H1 (cell line): ENCODE results near the gene ORAI3. TPM values are rescaled to one million over a fixed set of nuclear protein-coding genes. Genes with fewer than 3 reads are reported as not detected.
A peak's percentile ranks its signal among the peaks of the same experiment; 100 is the strongest.

Source experiments
- CTCF ChIA-PET: fragments of 300-600 bp; sonication (Branson Sonifier 250); formaldehyde crosslinking; loops from one replicate; lab custom pipeline; 2021; ENCODE audit not compliant: partially characterized antibody; lab: Charles Lee
- POLR2A ChIA-PET: fragments of 300-600 bp; sonication (Branson Sonifier 250); formaldehyde crosslinking; loops from one replicate; lab custom pipeline; 2021; ENCODE audit warnings: inconsistent platforms; ENCODE audit not compliant: partially characterized antibody; lab: Charles Lee
- DNase-seq, 2 experiments: peaks; one replicate each; pipeline versions ENCODE4 v3.0.0 to v3.0.0-alpha.2; 2010 to 2022; ENCODE audit warnings: low spot score in 2 of 2, low read depth in 1 of 2, mixed read lengths in 1 of 2
- FAIRE-seq: peaks from 2 replicates; lab custom pipeline; 2011; peaks lifted over from hg19 to GRCh38; lab: Jason Lieb, UNC
- H2AFZ ChIP-seq: 2 replicates; pipeline ENCODE4 v1.8.1; 2012; ENCODE audit warnings: low read length, inconsistent platforms
- H2AK5ac ChIP-seq: 2 replicates; pipeline ENCODE4 v1.6.1; 2013; ENCODE audit warnings: low read depth, low read length
- H2BK120ac ChIP-seq: replicated peaks from 2 replicates; pipeline ENCODE3; 2013; ENCODE audit warnings: low read depth, low read length, inconsistent platforms
- H2BK12ac ChIP-seq: 2 replicates; pipeline ENCODE4 v1.6.1; 2013; ENCODE audit warnings: low read depth, low read length
- H2BK15ac ChIP-seq: 2 replicates; pipeline ENCODE4 v1.6.1; 2013; ENCODE audit warnings: low read length
- H2BK20ac ChIP-seq: 2 replicates; pipeline ENCODE4 v1.6.1; 2013; ENCODE audit warnings: low read length
- H2BK5ac ChIP-seq: 2 replicates; pipeline ENCODE4 v1.6.1; 2013; ENCODE audit warnings: low read depth, low read length
- H3K14ac ChIP-seq: 2 replicates; pipeline ENCODE4 v1.6.1; 2013; ENCODE audit warnings: inconsistent platforms; ENCODE audit not compliant: insufficient read length
- H3K18ac ChIP-seq: 2 replicates; pipeline ENCODE4 v1.6.1; 2013; ENCODE audit warnings: low read length; ENCODE audit errors: extremely low read depth
- H3K23ac ChIP-seq: 2 replicates; pipeline ENCODE4 v1.6.1; 2013; ENCODE audit warnings: inconsistent platforms; ENCODE audit not compliant: insufficient read length
- H3K23me2 ChIP-seq: 2 replicates; pipeline ENCODE4 v1.6.1; 2013; ENCODE audit warnings: low read depth, low read length
- H3K27ac ChIP-seq: 2 replicates; pipeline ENCODE4 v1.6.1; 2011; ENCODE audit warnings: low read depth, low read length, inconsistent platforms
- H3K27me3 ChIP-seq, 4 experiments: replicated peaks in 1 of 4; 1 replicate in 1 of 4; 2 replicates in 3 of 4; pipeline versions ENCODE4 v1.6.1 to v1.8.1; 2011 to 2013; ENCODE audit warnings: low read length in 3 of 4, mild to moderate bottlenecking in 3 of 4, inconsistent platforms in 2 of 4, mixed read lengths in 2 of 4, moderate library complexity in 1 of 4; ENCODE audit not compliant: control insufficient read depth in 3 of 4, insufficient read depth in 3 of 4; ENCODE audit errors: extremely low read depth in 1 of 4
- H3K36me3 ChIP-seq, 4 experiments: 2 replicates each; pipeline versions ENCODE4 v1.6.1 to v1.8.1; 2011 to 2013; ENCODE audit warnings: mild to moderate bottlenecking in 4 of 4, low read length in 3 of 4, moderate library complexity in 2 of 4, control low read depth in 1 of 4, inconsistent platforms in 1 of 4; ENCODE audit not compliant: insufficient read depth in 4 of 4, control insufficient read depth in 2 of 4
- H3K4ac ChIP-seq: replicated peaks from 2 replicates; pipeline ENCODE3; 2013; ENCODE audit warnings: low read length, low read depth, mixed read lengths, inconsistent platforms; ENCODE audit not compliant: insufficient read length
- H3K4me1 ChIP-seq, 4 experiments: replicated peaks in 1 of 4; 1 replicate in 1 of 4; 2 replicates in 3 of 4; pipeline versions ENCODE4 v1.6.1 to v1.8.1; 2011 to 2013; ENCODE audit warnings: low read length in 3 of 4, inconsistent platforms in 2 of 4, mixed read lengths in 1 of 4; ENCODE audit not compliant: insufficient read depth in 4 of 4, control insufficient read depth in 3 of 4
- H3K4me2 ChIP-seq, 2 experiments: 2 replicates each; pipeline versions ENCODE4 v1.6.1 to v1.8.1; 2011 to 2013; ENCODE audit warnings: low read depth in 2 of 2, low read length in 2 of 2, control low read depth in 1 of 2, inconsistent platforms in 1 of 2, mild to moderate bottlenecking in 1 of 2; ENCODE audit not compliant: insufficient read depth in 1 of 2
- H3K4me3 ChIP-seq, 4 experiments: fragments of 200-600, 300-600 bp in 1 of 4; sonication (generic), shearing (Covaris generic), sonication (Bioruptor Twin) in 1 of 4; 2 replicates each; pipeline versions ENCODE4 v1.5.1 to v1.8.1; 2011 to 2016; ENCODE audit warnings: low read length in 4 of 4, low read depth in 3 of 4, control low read depth in 2 of 4, inconsistent platforms in 2 of 4, mild to moderate bottlenecking in 2 of 4, mixed read lengths in 1 of 4, moderate library complexity in 1 of 4; ENCODE audit not compliant: insufficient read depth in 2 of 4; ENCODE audit errors: extremely low read depth in 1 of 4
- H3K56ac ChIP-seq: replicated peaks from 2 replicates; pipeline ENCODE3; 2013; ENCODE audit warnings: low read depth, mild to moderate bottlenecking, mixed read lengths, low read length, inconsistent platforms; ENCODE audit not compliant: insufficient read length
- H3K79me1 ChIP-seq: 2 replicates; pipeline ENCODE4 v1.6.1; 2013; ENCODE audit warnings: low read depth, low read length, control low read depth
- H3K79me2 ChIP-seq, 2 experiments: 2 replicates each; pipeline versions ENCODE4 v1.6.1 to v1.8.1; 2012 to 2013; ENCODE audit warnings: low read length in 2 of 2, mild to moderate bottlenecking in 2 of 2, inconsistent platforms in 1 of 2; ENCODE audit not compliant: insufficient read depth in 2 of 2, control insufficient read depth in 1 of 2
- H3K9ac ChIP-seq, 4 experiments: replicated peaks in 1 of 4; 1 replicate in 1 of 4; 2 replicates in 3 of 4; pipeline versions ENCODE4 v1.6.1 to v1.8.1; 2011 to 2013; ENCODE audit warnings: low read depth in 3 of 4, low read length in 3 of 4, control low read depth in 2 of 4, mild to moderate bottlenecking in 2 of 4, moderate library complexity in 2 of 4, inconsistent platforms in 1 of 4; ENCODE audit errors: extremely low read depth in 1 of 4
- H3K9me3 ChIP-seq, 2 experiments: 2 replicates each; pipeline versions ENCODE4 v1.6.1 to v1.8.1; 2012 to 2013; ENCODE audit warnings: mild to moderate bottlenecking in 2 of 2, moderate library complexity in 2 of 2, control low read depth in 1 of 2, inconsistent platforms in 1 of 2, low read depth in 1 of 2, low read length in 1 of 2, mixed read lengths in 1 of 2; ENCODE audit not compliant: insufficient read depth in 2 of 2
- H4K20me1 ChIP-seq, 2 experiments: replicated peaks in 1 of 2; 2 replicates each; pipeline versions ENCODE3 to v1.8.1; 2011 to 2013; ENCODE audit warnings: inconsistent platforms in 2 of 2, low read length in 2 of 2, mild to moderate bottlenecking in 1 of 2; ENCODE audit not compliant: insufficient read depth in 2 of 2, control insufficient read depth in 1 of 2
- H4K5ac ChIP-seq: 2 replicates; pipeline ENCODE4 v1.6.1; 2013; ENCODE audit warnings: low read length, low read depth, mixed read lengths, inconsistent platforms; ENCODE audit not compliant: insufficient read length
- H4K8ac ChIP-seq: 2 replicates; pipeline ENCODE4 v1.8.0; 2013; ENCODE audit warnings: mild to moderate bottlenecking, moderate library complexity, low read length, inconsistent platforms; ENCODE audit not compliant: insufficient read depth; ENCODE audit errors: extremely low read depth
- H4K91ac ChIP-seq: replicated peaks from 2 replicates; pipeline ENCODE3; 2013; ENCODE audit warnings: low read length, mixed read lengths, inconsistent platforms; ENCODE audit not compliant: insufficient read length
- ATF2 ChIP-seq: IDR thresholded peaks from 2 replicates; pipeline ENCODE4 v1.6.1; 2012; ENCODE audit warnings: low read length, inconsistent platforms
- BACH1 ChIP-seq: IDR thresholded peaks from 2 replicates; pipeline ENCODE4 v1.6.1; 2012; ENCODE audit warnings: low read length, improper control_type of control experiment
- CTCF ChIP-seq, 3 experiments: IDR thresholded peaks; 1 replicate in 2 of 3; 2 replicates in 1 of 3; pipeline versions ENCODE4 v1.5.1 to v1.6.1; 2011; ENCODE audit warnings: low read length in 3 of 3, mild to moderate bottlenecking in 3 of 3, inconsistent platforms in 2 of 3, low read depth in 1 of 3, moderate library complexity in 1 of 3; ENCODE audit not compliant: insufficient read depth in 1 of 3; ENCODE audit errors: control extremely low read depth in 1 of 3
- HDAC6 ChIP-seq: IDR thresholded peaks from one replicate; pipeline ENCODE4 v1.7.1; 2012; ENCODE audit warnings: low read depth, mild to moderate bottlenecking, inconsistent platforms, low read length, moderate library complexity
- POLR2AphosphoS5 ChIP-seq: IDR thresholded peaks from 2 replicates; pipeline ENCODE4 v1.6.1; 2011; ENCODE audit warnings: low read depth, low read length
- SIN3A ChIP-seq, 2 experiments: IDR thresholded peaks in 1 of 2; conservative IDR thresholded peaks in 1 of 2; 2 replicates each; pipeline ENCODE4 v1.6.1; 2011 to 2012; ENCODE audit warnings: low read length in 2 of 2, improper control_type of control experiment in 1 of 2, low read depth in 1 of 2, mild to moderate bottlenecking in 1 of 2
- TAF7 ChIP-seq: optimal IDR thresholded peaks from 2 replicates; pipeline ENCODE3; 2011; ENCODE audit warnings: low read depth, mild to moderate bottlenecking, inconsistent platforms, low read length, moderate library complexity, borderline replicate concordance
- TEAD4 ChIP-seq: IDR thresholded peaks from 2 replicates; pipeline ENCODE4 v1.6.1; 2012; ENCODE audit warnings: low read depth, low read length, inconsistent platforms, mixed read lengths
- whole genome bisulfite sequencing, 2 experiments: shearing (Covaris generic) in 1 of 2; methylation state at CpG; one replicate each; pipeline versions ENCODE4 v1.1.6 to v1.1.7; 2013 to 2015; ENCODE audit warnings: low lambda C conversion rate in 2 of 2, mixed read lengths in 2 of 2, inconsistent platforms in 1 of 2, low coverage in 1 of 2, missing lambda C conversion rate in 1 of 2; ENCODE audit not compliant: insufficient replicate concordance in 2 of 2, insufficient coverage in 1 of 2, insufficient read length in 1 of 2; ENCODE audit errors: extremely low coverage in 1 of 2, missing lambda C conversion rate in 1 of 2; 5-methylcytosine and 5-hydroxymethylcytosine counted together
- polyA plus RNA-seq, 7 experiments: library from polyadenylated mRNA; depleted of rRNA in 3 of 7; stranded (reverse) in 5 of 7; unstranded in 2 of 7; fragments of >200 nt in 5 of 7; fragments of 200-250 nt in 2 of 7; gene quantifications; 1 replicate in 5 of 7; 2 replicates in 1 of 7; 4 replicates in 1 of 7; pipeline versions ENCODE4 v1.2.1 to v1.2.3, GENCODE V29; 2011 to 2013; ENCODE audit warnings: missing spikeins in 2 of 7, mixed read lengths in 2 of 7
- total RNA-seq: library from RNA; stranded (reverse); fragmentation: NEBNext Ultra II Directional; extraction: Animal tissue kit (Norgen Biotek cat#: 25700); gene quantifications from 2 replicates; pipeline ENCODE4 v1.2.1, GENCODE V29; 2021

Gene ORAI3
- total and polyA plus RNA-seq, 2 of the 8 experiments (the other 6 are each of a cell fraction or from before 2014, with no cell fraction given) = 8.7 to 24.5 TPM

GRCh38 chr16:30950516-30951065 is 1.7 kb downstream of the ORAI3 start:
- Histone ChIP-seq H2BK12ac (peak overlapping the region; percentile 29; the same call in 1 of the 2 replicates), H3K23me2 (peaks cover 12% of the 10 kb centered on the region), H3K79me1 (no peaks in the 10 kb centered on the region), H4K91ac (peak overlapping the region; percentile 91), H3K4me1 (peaks cover 0 to 32% (median 22%) of the 10 kb centered on the region in 4 experiments; a peak in 6 of 7 replicates), H3K23ac (no peak overlapping the region), H3K4me2 (peak overlapping the region; percentile 85 to 95), H4K20me1 (peaks cover 0 to 11% of the 10 kb centered on the region in 2 experiments), H3K56ac (no peak overlapping the region), H3K79me2 (no peaks in the 10 kb centered on the region), H4K8ac (no peak overlapping the region; the same call in 1 of the 2 replicates), H2AK5ac (no peak overlapping the region), H4K5ac (no peak overlapping the region), H3K4me3 (peak overlapping the region in 3 of 4 experiments; percentile 64 to 98 (median 70); a peak in 4 of 8 replicates), H3K18ac (no peak overlapping the region), H2BK15ac (peak overlapping the region; percentile 74; the same call in 1 of the 2 replicates), H2AFZ (no peak overlapping the region), H3K4ac (peak overlapping the region; percentile 83), H3K9ac (no peak overlapping the region), H3K9me3 (no peaks in the 10 kb centered on the region), H3K27me3 (no peaks in the 10 kb centered on the region), H2BK120ac (no peak overlapping the region), H3K27ac (no peak overlapping the region), H2BK5ac (peak overlapping the region; percentile 35; the same call in 1 of the 2 replicates), H3K36me3 (no peaks in the 10 kb centered on the region; a peak in 1 of 8 replicates), H3K14ac (no peak overlapping the region), H2BK20ac (no peak overlapping the region)
- FAIRE-seq (no peak), DNase-seq (no peak)
- CTCF ChIA-PET = interaction anchor here (0.9 to 1.7 kb wide), 5 partner anchors 9 to 49 kb away, joined by 3 to 10 read pairs (median 4); partner anchors contain the start of gene HSD3B7
- 82% methylated on average over 8 of the region's 8 CpGs; no CpG with 5 or more reads in 1 of the 2 experiments for WGBS, 2 experiments
- POLR2A ChIA-PET = interaction anchor here (0.6 to 4.4 kb wide), 11 partner anchors 10 to 250 kb away, joined by 3 to 23 read pairs (median 5); partner anchors contain the start of genes HSD3B7 and KAT8
- TF ChIP-seq TAF7 (no peak), BACH1 (no peak), POLR2AphosphoS5 (no peak), TEAD4 (no peak), SIN3A (conservative IDR thresholded peaks at IDR 0.05 in 1 of 2, IDR thresholded peaks at IDR 0.05 in 1 of 2; ENCODE audit: low read depth in 1 of 2, low read length in 2 of 2) (no peak), CTCF (IDR thresholded peaks at IDR 0.05; ENCODE audit: control extremely low read depth in 1 of 3, insufficient read depth in 1 of 3, low read depth in 1 of 3, low read length in 3 of 3) (no peak), ATF2 (no peak), HDAC6 (no peak)
